ENCODE data around the gene RIMS1.

- TF ChIP-seq CTCF (IDR thresholded peaks at IDR 0.05) = no peak
- TF ChIP-seq POLR2A (IDR thresholded peaks at IDR 0.05) = no peak
Observed at GRCh38 chr6:72419966-72420365, 533.6 kb downstream of the RIMS1 start.

Measured in esophagus squamous epithelium (tissue), 4 donors.